Calu3 (cell line): Measurements from ENCODE around the gene CCDC197. TPM values are rescaled to one million over a fixed set of nuclear protein-coding genes. Genes with fewer than 3 reads are reported as not detected.
A peak's percentile ranks its signal among the peaks of the same experiment; 100 is the strongest.

ENCODE experiments used
- BruUV-seq: library from RNA; stranded (reverse); fragments of 400-500 nt; replicated peaks from 2 replicates; lab custom pipeline; 2021; lab: Mats Ljungman, UMichigan
- CTCF ChIA-PET: fragments of 300-600 bp; sonication (Branson Sonifier 250); formaldehyde crosslinking; loops from one replicate; lab custom pipeline; 2022; ENCODE audit warnings: antibody characterized with exemption; lab: Charles Lee
- DNase-seq: peaks from one replicate; pipeline ENCODE4 v3.0.0; 2022
- H3K27ac Mint-ChIP-seq: one replicate; pipeline ENCODE4 v1.8.0; 2022; ENCODE audit warnings: mixed read lengths; ENCODE audit not compliant: unreplicated experiment
- H3K27me3 Mint-ChIP-seq: one replicate; pipeline ENCODE4 v1.8.0; 2022; ENCODE audit warnings: mixed read lengths; ENCODE audit not compliant: unreplicated experiment
- H3K36me3 Mint-ChIP-seq: one replicate; pipeline ENCODE4 v1.8.0; 2022; ENCODE audit warnings: mild to moderate bottlenecking, moderate library complexity, mixed read lengths; ENCODE audit not compliant: insufficient read depth, unreplicated experiment
- H3K4me1 Mint-ChIP-seq: one replicate; pipeline ENCODE4 v1.8.0; 2022; ENCODE audit warnings: mild to moderate bottlenecking, low read depth, mixed read lengths; ENCODE audit not compliant: unreplicated experiment
- H3K4me3 Mint-ChIP-seq: one replicate; pipeline ENCODE4 v1.8.0; 2022; ENCODE audit warnings: mild to moderate bottlenecking, low read depth, moderate library complexity, mixed read lengths; ENCODE audit not compliant: unreplicated experiment
- H3K9me3 Mint-ChIP-seq: one replicate; pipeline ENCODE4 v1.8.0; 2022; ENCODE audit warnings: low read depth, mixed read lengths; ENCODE audit not compliant: unreplicated experiment
- CTCF ChIP-seq: fragments of 200-600 bp; IDR thresholded peaks from one replicate; pipeline ENCODE4 v1.8.0; 2022; ENCODE audit warnings: antibody characterized with exemption; ENCODE audit not compliant: unreplicated experiment
- intact Hi-C: fragments of 100-400 bp; cut with micrococcal nuclease; formaldehyde crosslinking; loops from one replicate; pipeline ENCODE4 v1.10.0; 2022; ENCODE audit not compliant: unreplicated experiment
- total RNA-seq: library from RNA; stranded (reverse); gene quantifications from 2 replicates; pipeline ENCODE4 v1.2.3, GENCODE V29; 2022

The CCDC197 gene
- total RNA-seq, 1 experiment from 2014 or later, result not detected

DNA sequence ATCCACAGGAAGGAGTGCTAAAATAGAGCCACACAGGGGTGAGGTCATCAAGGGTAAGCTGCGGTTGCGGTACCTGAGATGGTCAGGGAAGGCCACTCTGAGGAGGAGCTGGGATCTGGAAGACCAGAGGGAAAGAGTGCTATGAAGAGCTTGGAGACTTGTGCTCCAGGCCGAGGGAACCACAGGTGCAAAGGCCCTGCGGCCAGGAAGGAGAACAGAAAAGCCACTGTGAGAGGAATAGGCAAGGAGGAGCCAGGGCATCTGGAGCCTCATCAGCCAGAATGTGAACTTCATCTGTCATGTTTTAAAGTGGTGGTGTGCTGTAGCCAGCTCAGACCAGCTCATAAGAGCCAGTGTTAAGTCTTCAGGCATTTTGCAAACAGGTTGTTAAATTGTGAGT lies 5.5 kb upstream of the CCDC197 start:
- H3K4me1 Mint-ChIP-seq, result peaks cover 23% of the 10 kb centered on the region
- H3K27ac Mint-ChIP-seq, result no peak overlapping the region
- no peak overlapping the region for H3K4me3 Mint-ChIP-seq
- H3K9me3 Mint-ChIP-seq, result no peaks in the 10 kb centered on the region
- peaks cover 9% of the 10 kb centered on the region for H3K27me3 Mint-ChIP-seq
- DNase-seq, result no peak
- no TSS peak for BruUV-seq
- CTCF ChIA-PET, result no interaction called here
- H3K36me3 Mint-ChIP-seq, result peaks cover 5% of the 10 kb centered on the region
- intact Hi-C loops, result no loop called here
- TF ChIP-seq CTCF, result no peak

DNA sequence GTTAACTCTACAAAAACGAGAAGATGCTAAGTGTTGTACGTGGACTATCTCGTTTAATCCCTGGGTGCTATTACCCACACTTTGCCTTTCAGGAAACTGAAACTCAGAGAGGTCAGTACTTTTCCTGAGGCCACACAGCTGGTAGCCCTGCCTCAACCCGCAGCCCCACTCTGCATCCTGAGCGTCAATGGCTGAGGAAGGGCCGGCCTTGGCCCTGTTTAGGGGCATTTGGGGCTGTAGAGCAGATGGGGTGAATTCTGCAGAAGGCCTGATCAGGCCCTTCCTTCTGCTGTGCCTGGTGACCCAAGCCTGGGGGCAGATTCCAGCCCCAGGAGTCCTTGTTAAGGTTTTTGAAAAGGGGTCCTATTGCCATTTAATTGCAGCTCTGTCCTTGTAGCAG lies 3.7 kb upstream of the CCDC197 start:
- Mint-ChIP-seq H3K27me3 (peaks cover 9% of the 10 kb centered on the region), H3K4me3 (no peak overlapping the region), H3K27ac (no peak overlapping the region), H3K9me3 (no peaks in the 10 kb centered on the region), H3K4me1 (peaks cover 20% of the 10 kb centered on the region), H3K36me3 (peaks cover 5% of the 10 kb centered on the region)
- intact Hi-C loops, result no loop called here
- CTCF ChIA-PET, result no interaction called here
- BruUV-seq, result no TSS peak
- TF ChIP-seq CTCF, result no peak
- DNase-seq, result no peak

DNA sequence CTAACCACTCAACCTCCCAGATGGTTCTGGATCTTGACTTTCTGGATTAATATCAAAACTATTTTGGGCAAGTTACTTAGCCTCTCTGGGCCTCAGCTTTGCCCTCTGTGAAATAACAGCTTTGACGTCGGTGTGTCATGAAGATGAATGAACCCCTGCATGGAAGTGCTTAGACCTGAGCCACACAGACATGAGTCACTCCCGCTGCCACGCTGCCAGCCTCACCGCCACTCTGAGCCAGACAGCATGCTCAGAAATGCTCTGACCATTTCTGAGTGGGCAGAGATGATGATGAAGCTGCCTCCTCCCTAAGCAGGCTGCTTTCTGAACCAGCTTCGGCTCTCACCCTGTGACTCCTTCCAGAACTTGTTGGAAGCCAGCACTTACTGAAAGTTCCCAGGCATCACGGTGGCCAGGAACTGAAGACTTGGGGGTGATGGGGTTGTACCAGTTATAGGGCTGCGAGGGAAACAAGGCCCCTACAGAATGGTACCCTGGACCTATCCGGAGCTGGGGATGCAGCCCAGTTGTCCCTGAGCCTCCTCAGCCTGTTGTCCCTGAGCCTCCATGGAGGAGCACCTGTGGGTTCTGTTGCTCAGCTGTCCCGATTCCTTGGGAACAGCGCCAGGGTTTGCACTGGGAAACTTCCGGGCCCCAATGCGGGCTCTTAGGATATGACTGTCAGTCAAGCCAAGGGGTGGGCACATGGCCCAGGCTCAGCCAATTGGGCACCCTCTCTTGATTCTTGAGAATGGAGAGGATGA lies 2.0 kb upstream of the CCDC197 start:
- peak; percentile 61 for DNase-seq
- no TSS peak for BruUV-seq
- H3K27ac Mint-ChIP-seq, result no peak overlapping the region
- TF ChIP-seq CTCF, result no peak
- CTCF ChIA-PET, result interaction anchor here (0.7 to 1.1 kb wide), 2 partner anchors 30 to 55 kb away, joined by 3 to 5 read pairs; no protein-coding TSS in a partner anchor
- H3K4me3 Mint-ChIP-seq, result no peak overlapping the region
- peaks cover 5% of the 10 kb centered on the region for H3K36me3 Mint-ChIP-seq
- peaks cover 9% of the 10 kb centered on the region for H3K27me3 Mint-ChIP-seq
- no peaks in the 10 kb centered on the region for H3K9me3 Mint-ChIP-seq
- H3K4me1 Mint-ChIP-seq, result peaks cover 20% of the 10 kb centered on the region
- intact Hi-C loops, result no loop called here

GRCh38 chr14:93996130-93996695 lies 888 bp upstream of the CCDC197 start:
- DNase-seq, result no peak
- intact Hi-C loops, result no loop called here
- Mint-ChIP-seq H3K27me3 (peaks cover 9% of the 10 kb centered on the region), H3K27ac (no peak overlapping the region), H3K36me3 (peaks cover 5% of the 10 kb centered on the region), H3K4me1 (peaks cover 20% of the 10 kb centered on the region), H3K4me3 (no peak overlapping the region), H3K9me3 (no peaks in the 10 kb centered on the region)
- no TSS peak for BruUV-seq
- TF ChIP-seq CTCF, result no peak
- CTCF ChIA-PET, result interaction anchor here (0.7 to 1.4 kb wide), 2 partner anchors 37 to 50 kb away, joined by 3 read pairs; no protein-coding TSS in a partner anchor
